CD4-positive, alpha-beta T cell treated with Interleukin-15 for 4 hours (primary cell): Measurements from ENCODE around the gene GPR25.

Experiments
- DNase-seq: peaks from one replicate; pipeline ENCODE4 v3.0.0-alpha.2; 2020; ENCODE audit warnings: low spot score

Gene GPR25, protein sequence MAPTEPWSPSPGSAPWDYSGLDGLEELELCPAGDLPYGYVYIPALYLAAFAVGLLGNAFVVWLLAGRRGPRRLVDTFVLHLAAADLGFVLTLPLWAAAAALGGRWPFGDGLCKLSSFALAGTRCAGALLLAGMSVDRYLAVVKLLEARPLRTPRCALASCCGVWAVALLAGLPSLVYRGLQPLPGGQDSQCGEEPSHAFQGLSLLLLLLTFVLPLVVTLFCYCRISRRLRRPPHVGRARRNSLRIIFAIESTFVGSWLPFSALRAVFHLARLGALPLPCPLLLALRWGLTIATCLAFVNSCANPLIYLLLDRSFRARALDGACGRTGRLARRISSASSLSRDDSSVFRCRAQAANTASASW

DNA sequence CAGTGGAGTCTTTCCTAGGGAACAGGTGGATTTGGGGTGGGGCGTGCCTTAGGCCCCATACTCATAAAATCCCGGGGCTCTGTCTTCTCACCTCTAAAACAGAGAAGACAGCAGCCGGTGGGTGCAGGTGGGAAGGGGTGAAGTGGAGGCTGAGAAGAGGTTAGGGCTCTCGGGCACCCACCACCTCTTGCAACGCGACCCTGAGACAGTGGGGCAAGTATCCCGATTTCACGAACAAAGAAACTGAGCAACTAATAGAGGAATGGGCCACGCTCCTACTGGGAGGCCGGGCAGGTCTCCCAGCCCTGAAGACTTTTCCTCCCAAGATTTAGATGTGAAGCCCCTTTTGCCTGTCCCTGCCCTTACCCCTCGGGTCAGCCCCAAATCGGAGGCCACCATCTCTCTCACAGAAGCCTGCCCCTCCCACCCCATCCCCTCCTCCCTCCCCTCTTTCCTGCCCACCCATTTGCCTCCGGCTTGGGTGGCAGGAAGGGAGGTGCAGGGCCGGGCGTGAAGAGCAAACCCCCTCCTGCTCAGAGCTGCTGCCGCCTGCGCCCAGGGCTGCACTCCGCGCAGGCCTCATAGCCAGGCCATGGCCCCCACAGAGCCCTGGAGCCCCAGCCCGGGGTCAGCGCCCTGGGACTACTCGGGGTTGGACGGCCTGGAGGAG lies at the start of gene GPR25:
GPR25 (plus strand) TSS at position 536 of the 670 bp plus-strand sequence; CDS start at position 593, 57 bp downstream.
- no peak for DNase-seq

DNA sequence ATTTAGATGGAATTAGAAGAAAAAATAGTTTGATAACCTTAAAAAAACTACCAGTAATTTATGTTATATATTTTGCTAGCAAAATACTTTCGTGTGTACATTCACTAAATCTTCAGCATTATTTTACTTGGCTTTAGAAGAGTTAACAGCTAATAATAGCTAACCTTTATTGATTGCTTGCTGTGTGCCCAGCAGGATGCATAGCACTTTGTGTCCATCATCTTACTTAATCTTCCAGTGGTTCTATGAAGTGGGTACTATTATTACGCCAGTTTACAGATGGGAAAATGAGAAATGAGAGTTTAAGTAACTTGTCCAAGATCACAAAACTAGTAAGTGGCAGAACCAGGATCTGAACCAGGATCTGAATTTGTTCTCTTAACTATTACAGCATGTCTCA lies 41.7 kb upstream of the GPR25 start:
- no peak for DNase-seq

DNA sequence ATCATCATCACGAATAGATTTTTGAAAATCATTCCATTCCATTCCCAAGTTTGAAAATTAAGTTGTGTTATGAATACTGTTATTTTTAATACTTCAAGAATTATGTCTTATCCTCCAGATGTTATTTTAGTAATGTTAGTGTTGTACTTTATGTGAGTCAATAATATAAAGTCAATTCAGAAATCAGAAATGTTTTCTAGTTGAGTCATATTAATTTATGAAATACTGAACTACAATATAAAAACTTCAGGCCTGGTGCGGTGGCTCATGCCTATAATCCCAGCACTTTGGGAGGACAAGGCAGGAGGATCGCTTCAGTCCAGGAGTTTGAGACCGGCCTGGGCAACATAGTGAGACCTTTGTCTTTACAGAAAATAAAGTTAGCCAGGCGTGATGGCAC lies 38.4 kb upstream of the GPR25 start:
- no peak for DNase-seq

DNA sequence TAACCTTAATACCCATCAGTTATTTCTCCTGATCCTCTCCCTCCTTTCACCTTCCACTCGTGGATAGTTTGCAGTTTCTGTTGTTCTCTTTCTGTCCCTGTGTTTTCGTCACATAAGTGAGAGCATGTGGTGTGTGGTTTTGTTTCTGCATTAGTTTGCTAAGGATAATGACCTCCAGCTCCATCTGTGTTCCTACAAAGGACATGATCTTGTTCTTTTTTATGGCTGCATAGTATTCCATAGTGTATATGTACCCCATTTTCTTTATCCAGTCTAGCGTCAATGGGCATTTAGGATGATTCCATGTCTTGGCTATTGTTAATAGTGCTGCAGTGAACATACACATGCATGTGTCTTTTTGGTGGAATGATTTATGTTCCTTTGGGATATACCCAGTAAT lies 36.6 kb upstream of the GPR25 start:
- no peak for DNase-seq

DNA sequence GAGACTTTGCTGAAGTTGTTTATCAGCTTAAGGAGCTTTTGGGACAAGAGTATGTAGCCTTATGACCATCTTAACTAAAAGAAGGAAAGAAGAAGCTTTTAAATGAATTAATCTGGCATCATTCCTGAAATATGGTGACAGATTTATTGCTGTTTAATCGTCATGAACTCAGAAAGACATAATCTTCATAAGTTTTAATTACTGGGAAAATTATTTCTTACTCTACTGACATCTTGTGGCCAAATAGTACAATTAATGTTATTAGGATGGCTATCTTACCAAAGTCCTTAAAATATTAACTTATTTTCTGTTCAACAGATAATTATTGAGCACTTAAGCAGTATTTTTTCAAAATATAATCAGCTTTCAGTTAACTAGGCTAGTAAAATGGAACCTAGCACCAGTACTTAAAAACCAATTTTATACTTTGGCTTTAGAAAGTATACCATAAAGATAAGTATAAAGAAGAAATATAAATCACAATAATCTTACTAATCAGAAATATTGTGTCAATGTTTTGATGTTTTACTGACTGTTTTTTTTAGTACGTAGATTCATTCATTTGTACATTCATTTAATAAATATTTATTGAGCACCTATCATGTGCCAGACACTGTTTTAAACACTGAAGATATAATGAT lies 34.7 kb upstream of the GPR25 start:
- DNase-seq: peak; percentile 5

DNA sequence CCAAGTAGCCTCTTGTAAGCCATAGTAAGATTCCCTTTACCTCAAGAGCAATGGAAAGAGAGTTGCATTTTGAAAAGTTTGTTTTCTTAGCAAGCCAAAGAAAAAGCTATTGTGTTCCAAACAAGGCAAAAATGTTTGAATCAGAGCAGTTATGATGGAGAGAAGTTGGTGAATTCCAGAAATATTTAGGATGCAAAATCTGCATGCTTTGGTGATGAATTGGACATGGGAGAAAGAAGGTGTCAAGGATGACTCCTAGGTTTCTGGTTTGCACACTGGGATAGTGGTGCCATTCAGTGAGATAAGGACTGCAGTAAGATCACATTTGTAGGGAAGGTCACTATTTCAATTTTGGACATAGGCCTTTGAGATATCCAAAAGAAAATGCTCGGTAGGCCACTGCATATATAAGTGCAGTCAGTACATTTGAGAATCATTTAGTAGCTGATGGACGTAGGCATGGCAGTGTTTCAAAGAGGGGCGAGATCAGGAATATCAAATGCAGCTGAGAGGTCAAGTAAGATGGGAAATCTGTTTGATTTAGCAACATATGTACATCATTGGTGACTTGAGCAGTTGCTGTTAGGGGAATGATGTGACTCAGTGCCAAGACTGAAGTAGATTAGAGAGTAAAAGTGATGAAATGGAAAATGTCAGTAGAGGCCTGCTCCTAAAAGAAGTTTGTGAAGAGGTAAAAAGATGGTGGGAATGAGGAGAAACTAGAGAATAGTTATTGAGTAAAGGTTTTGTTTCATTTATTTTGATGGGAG lies 33.9 kb upstream of the GPR25 start:
- DNase-seq: no peak

DNA sequence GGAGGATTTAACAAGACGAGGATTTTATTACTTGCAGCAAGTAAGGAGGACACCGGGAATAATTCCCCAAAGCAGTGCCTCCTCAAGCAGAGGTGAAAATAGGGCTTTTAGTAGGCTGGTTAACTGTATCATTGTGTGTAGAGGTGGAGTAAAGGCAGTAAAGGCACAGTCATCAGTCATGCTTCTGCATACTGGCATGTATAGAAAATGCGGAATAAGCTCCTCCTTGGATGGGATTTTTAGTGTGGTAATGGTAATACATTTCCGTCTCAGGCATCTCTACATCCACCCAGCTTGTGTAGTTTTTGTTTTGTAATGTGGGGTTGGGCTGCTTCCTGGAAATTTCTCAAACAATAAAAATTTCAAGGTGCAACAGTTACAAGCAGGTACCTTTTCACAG lies 27.4 kb upstream of the GPR25 start:
- no peak for DNase-seq

DNA sequence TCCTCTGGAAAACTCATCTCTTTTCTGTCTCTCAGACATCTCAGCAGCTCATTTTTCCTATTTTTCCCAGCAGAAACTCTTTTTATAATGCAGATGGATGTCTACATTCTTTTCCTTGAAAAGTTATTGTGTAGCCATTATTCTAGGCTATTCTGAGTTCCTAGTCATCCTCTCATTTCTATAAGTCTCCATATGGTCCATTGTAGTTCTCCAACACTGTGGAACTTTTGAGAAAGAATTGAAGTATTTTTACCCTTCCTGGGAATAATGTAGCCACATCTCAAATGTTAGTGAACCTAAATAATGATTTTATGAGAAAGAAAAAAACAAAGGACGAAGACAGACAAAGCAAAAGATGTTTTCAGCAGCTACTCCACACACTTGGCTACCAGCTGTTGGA lies 26.4 kb upstream of the GPR25 start:
- DNase-seq: no peak

DNA sequence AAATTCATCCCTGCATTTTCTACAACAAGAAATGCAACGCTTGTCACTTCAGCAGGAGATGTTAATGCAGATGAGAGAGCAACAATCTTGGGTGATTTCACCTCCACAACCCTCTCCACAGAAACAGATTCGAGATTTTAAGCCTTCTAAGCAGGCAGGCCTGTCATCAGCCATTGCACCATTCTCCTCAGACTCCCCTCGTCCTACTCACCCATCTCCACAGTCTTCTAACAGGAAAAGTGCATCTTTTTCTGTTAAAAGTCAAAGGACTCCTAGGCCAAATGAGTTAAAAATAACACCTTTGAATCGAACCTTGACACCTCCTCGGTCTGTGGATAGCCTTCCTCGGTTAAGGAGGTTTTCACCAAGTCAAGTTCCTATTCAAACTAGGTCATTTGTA lies 23.4 kb upstream of the GPR25 start:
- no peak for DNase-seq

DNA sequence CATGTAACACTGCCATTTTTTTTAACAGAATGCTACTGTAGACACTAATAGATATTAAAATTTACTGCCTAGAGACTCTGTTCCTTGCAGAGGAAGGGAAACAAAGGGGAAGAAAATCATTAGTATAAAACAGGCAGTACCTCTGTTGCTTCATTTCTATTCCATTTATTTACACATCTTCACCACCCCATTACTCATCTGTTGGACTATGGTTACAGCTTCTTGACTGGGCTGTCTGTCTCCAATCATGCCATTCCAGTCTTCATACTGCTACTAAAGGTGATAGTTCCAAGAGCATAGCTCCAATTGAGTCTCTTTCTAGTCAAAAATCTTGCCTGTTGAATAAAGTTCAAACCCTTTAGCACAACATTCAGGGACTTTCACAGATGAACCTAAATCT lies 22.2 kb upstream of the GPR25 start:
- DNase-seq: no peak

DNA sequence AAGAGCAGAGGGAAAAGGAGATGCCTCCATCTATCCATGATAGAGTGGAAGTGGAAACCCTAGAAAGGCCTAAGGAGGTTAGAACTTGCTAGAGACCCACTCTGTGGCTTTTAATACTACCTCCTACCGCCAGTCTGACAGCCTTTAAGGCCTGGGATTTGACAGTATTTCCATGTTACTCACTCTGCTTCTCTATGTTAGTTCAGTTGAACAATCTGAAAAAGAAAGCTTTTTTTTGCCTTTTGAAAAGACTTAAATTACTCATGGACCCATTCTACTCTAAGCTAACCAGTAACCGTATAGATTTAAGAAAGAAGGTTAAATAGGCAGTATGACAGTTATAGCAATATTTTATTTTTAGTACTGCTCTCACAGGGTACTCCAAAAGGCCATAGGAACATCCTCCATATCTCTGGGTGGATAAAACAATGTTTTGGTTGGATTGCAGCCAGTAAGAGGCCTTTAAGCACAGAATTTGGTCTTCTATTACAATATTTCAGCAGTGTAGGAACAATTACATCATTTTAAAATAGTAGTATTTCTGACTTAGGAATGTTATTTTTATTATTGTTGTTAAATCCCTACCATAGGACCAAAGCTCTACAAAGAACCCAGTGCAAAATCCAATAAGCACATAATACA lies 15.9 kb upstream of the GPR25 start:
- DNase-seq: no peak

DNA sequence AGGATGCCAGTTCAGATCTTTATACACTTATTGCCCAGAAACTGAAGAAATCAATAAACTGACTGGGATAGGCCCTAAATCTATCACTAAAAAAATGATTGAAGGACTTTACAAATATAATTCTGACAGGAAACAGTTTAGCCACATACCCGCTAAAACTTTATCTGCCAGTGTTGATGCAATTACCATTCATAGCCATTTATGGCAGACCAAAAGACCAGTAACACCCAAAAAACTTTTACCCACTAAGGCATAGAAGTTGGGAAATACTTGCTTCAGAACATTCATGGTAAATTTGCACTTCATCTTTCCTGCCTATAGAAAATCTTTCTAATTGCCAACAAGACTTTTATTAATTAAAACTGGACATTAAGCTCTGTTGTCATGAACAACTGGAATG lies 15.0 kb upstream of the GPR25 start:
- DNase-seq: no peak

DNA sequence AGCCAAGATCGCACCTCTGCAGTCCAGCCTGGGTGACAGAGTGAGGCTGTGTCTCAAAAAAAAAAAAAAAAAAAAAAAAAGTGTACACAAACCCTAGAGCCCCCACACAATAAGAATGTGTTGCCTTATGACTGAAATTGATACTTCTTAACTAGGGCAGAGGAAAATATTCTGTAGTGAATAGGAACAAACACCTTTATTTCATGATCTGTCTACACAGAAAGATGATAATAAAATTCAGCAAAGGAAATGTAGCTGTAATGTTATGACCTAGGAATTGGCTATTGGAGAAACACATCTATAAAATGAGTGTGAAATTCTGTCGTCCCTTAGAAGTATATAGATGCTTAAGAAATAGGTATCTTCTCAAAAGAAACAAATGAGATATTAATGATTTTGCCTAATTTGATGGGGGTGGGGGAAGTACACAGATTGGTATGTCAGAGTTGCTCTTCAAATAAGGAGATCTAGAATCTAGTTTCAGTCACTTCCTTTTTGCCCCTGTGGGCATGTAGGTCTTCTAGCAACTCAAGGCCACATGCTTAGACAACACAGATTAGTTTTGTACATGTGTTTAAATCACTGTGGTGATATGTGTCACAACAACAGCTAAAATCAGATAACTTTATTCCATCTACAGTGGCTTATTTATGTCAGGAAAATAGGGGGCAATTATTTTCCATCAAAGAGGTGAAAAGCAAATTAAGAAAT lies 10.7 kb upstream of the GPR25 start:
- peak; percentile 39 for DNase-seq

DNA sequence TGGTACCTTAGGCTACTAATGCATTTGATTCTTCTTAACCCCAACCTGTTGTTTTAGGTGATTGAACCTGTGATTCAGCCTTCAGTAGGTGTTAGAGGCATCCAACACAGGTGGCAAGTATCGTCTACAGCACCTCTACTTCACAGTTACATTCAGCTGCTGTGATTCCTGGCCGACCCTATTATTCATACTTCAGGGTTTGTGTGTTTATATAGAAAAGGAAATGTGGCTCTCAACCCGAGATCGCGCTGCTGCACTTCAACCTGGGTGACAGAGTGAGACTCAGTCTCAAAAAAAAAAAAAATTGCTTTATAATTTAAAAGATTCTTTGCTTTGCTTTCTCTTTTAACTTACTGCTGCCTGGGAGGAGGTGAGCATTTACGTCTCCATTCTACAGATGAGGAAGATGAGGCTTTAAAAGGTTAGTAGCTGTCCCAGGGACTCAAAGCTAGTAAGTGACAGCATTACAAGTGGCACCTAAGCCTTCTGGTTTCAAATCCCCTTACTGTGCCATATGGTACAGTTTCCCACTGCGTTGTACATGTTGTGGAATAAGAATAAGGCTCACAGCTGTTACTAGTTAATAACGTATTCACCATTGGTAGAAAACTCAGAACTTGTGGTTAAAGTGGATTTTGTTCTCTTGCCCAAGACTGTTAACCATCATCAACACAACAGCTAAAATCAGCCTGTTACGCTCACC lies 9.9 kb upstream of the GPR25 start:
- DNase-seq: peak; percentile 50

DNA sequence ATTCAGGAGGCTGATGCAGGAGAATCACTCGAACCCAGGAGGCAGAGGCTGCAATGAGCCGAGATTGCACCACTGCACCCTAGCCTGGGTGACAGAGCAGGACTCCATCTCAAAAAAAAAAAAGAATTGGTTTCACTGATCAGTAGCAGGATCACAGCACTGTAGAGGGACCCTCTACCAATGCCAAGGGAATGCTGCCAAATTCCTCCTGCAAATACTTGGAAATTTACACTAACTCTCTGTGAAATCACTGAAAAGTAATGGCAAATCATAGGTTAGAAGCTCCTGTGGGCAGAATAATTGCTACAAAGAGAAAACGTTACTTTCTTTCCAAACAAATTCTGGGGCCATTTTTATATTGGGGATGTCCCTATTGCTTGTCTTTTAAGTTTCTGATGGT lies 6.7 kb upstream of the GPR25 start:
- no peak for DNase-seq

DNA sequence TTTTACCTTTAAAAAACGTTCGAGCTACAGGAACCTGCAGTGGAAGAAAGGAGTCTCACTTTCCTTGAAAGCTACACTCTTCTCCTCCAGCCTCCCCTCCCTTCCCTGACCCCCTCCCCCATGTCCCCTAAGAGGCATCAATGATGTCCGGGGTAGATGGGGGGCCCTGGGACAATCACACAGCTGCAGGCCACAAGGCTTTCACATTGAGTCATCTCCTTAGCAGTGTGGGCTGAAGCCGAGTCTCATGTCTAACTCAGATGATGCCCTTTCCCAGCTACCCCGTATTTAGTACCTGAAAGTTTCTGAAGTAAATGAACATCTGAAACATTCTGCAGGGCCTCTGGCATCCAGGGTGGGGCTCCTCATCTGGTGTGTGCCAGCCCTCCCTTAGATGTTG lies 6.3 kb upstream of the GPR25 start:
- no peak for DNase-seq

DNA sequence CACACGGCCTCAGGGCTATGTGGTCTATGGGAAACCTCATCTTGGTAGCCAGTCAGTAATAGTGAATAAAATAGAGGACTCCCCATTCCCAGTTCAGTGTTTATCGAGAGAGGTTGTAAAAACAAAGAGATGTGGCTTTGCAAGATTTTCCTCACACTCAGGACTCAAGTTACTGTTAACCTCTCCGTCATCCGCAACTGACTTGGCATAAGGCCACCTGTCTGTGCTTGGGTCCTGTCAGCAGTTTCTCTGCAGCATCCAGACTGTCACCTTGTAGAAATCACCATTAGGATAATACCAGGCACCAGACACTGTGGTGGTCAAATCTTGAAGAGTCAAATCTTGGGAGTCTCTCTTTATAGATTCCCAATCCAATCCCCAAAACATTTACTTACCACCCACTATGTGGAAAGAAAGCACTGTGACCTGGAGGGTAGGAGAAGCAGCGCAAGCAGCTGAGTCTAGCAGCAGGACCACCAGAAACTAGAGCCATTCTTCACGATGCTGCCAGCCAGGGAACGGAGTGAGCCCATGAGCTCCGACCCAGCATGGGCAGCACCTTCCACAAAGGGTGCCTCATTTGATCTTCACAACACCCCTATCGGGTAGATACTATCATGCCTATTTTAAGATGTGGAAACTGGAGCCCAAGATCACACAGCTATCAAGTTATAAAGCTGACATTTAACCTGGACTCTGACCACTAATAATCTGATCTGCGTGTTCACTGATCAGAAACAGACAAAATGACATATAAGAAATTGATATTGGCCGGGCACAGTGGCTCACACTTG lies 5.6 kb upstream of the GPR25 start:
- DNase-seq: no peak

DNA sequence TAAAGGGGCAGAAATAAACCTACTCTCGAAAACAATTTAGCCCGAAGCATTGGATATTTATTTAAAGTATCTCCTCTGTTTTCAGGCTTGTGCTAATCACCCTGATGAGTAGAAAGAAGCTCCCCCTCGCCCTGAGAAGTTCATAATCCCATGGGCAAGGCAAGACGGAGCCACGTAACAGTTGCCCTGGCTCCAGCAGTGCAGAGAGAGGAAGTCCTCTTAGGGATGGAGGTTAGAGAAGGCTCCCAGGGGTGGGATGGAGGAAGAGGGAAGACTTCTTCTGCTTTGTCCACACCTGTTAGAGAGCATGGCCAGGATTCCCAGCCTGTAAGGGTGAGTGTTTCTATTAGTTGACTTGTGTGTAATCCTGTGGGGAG lies 3.4 kb upstream of the GPR25 start:
- no peak for DNase-seq

DNA sequence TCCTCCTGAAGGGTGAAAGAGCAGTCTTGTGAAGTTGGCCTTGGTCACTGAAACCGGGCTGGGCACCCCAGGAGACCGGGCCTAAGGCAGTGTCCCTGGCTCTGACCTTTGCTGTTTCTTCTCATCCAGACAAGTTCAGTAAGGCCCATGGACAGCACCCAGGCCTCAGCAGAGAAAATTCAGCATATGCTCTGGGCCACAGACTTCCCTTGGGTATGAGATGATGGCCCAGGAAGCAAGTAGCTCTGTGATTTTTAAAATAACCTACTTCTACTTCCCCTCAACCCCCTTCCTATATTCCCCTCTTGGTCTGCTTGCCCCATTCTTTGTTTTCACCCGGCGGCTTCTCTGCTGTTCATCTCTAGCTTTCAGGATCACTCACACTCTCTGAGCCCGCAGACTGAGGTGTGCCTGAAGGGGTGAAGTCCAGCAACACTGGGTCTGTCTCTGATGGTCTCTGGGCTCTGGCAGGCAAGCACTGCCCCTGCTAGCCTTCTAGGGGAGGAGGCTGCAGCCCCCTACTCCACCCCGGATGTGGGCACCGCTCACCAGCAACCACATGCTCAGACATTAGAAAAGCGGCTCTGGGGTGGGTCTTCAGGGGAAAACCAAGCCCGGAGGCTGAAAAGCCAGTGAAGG lies 2.9 kb upstream of the GPR25 start:
- DNase-seq: peak; percentile 37
